ENCODE measurements around the gene TPM1.
A peak's percentile ranks its signal among the peaks of the same experiment; 100 is the strongest.

Gene TPM1

GRCh38 chr15:63041402-63041973 lies 1.1 kb upstream of the TPM1 start:
- DNase-seq (ENCODE audit: low read depth) = no peak

- DNase-seq (ENCODE audit: low read depth) = no peak
Measured at GRCh38 chr15:63042877-63043334, 359 bp downstream of the TPM1 start.

- no peak for DNase-seq (ENCODE audit: low read depth)
Measured at GRCh38 chr15:63043335-63044076, 959 bp downstream of the TPM1 start.

GRCh38 chr15:63044077-63044644 lies 1.6 kb downstream of the TPM1 start:
- no peak for DNase-seq (ENCODE audit: low read depth)

GRCh38 chr15:63044645-63045464 lies 2.3 kb downstream of the TPM1 start:
- no peak for DNase-seq (ENCODE audit: low read depth)

GRCh38 chr15:63045465-63045840 lies 2.9 kb downstream of the TPM1 start:
- no peak for DNase-seq (ENCODE audit: low read depth)

GRCh38 chr15:63045879-63046278 lies 3.3 kb downstream of the TPM1 start:
- no peak for DNase-seq (ENCODE audit: low read depth)

- no peak for DNase-seq (ENCODE audit: low read depth)
Measured at GRCh38 chr15:63046917-63047760, 4.6 kb downstream of the TPM1 start.

- no peak for DNase-seq (ENCODE audit: low read depth)
Measured at GRCh38 chr15:63047792-63048114, 5.2 kb downstream of the TPM1 start.

GRCh38 chr15:63048115-63048775 lies 5.7 kb downstream of the TPM1 start:
- peak; percentile 67 for DNase-seq (ENCODE audit: low read depth)

- DNase-seq (ENCODE audit: low read depth) = peak; percentile 12
Measured at GRCh38 chr15:63048776-63049665, 6.5 kb downstream of the TPM1 start.

GRCh38 chr15:63049783-63050371 lies 7.3 kb downstream of the TPM1 start:
- no peak for DNase-seq (ENCODE audit: low read depth)

- no peak for DNase-seq (ENCODE audit: low read depth)
Measured at GRCh38 chr15:63050731-63051155, 8.2 kb downstream of the TPM1 start.

GRCh38 chr15:63051156-63052066 lies 8.9 kb downstream of the TPM1 start:
- DNase-seq (ENCODE audit: low read depth) = no peak

GRCh38 chr15:63052077-63052841 lies 9.7 kb downstream of the TPM1 start:
- no peak for DNase-seq (ENCODE audit: low read depth)

GRCh38 chr15:63052961-63053698 lies 10.6 kb downstream of the TPM1 start:
- no peak for DNase-seq (ENCODE audit: low read depth)

GRCh38 chr15:63054281-63054683 lies 11.7 kb downstream of the TPM1 start:
- no peak for DNase-seq (ENCODE audit: low read depth)

Data from stimulated activated CD8-positive, alpha-beta memory T cell treated with anti-CD3 and anti-CD28 coated beads, Interleukin-15, amount 100 ng/mL, for 24 hours (primary cell).